ENCODE data around the gene DYNLT1.
A peak's percentile ranks its signal among the peaks of the same experiment; 100 is the strongest.
"Not testable (repeated sequence)": the region's sequence is repeated elsewhere in the genome, so short reads cannot be mapped to it uniquely, and the experiment has no call there.

The DYNLT1 gene

GRCh38 chr6:158635427-158636073 lies 9.0 kb downstream of the DYNLT1 start:
- H3K4me3 ChIP-seq (ENCODE audit: low read depth in 1 of 2, low read length in 2 of 2), result no peak overlapping the region
- peaks cover 34 to 50% of the 10 kb centered on the region in 2 donors for H3K36me3 ChIP-seq (ENCODE audit: control insufficient read depth in 1 of 2, insufficient read depth in 2 of 2, low read length in 2 of 2)
- peaks cover 5 to 13% of the 10 kb centered on the region in 2 donors for H3K4me1 ChIP-seq (ENCODE audit: control insufficient read depth in 1 of 2, insufficient read depth in 2 of 2, low read length in 2 of 2)
- no peaks in the 10 kb centered on the region for H3K9me3 ChIP-seq (ENCODE audit: control insufficient read depth in 1 of 2, low read length in 2 of 2)
- H3K27ac ChIP-seq (ENCODE audit: low read length), result no peak overlapping the region
- no peaks in the 10 kb centered on the region for H3K27me3 ChIP-seq (ENCODE audit: low read depth, low read length)

- Histone ChIP-seq H3K9me3 (ENCODE audit: control insufficient read depth in 1 of 2, low read length in 2 of 2) (no peaks in the 10 kb centered on the region), H3K27me3 (ENCODE audit: low read depth, low read length) (no peaks in the 10 kb centered on the region), H3K4me3 (ENCODE audit: low read depth in 1 of 2, low read length in 2 of 2) (no peak overlapping the region), H3K36me3 (ENCODE audit: control insufficient read depth in 1 of 2, insufficient read depth in 2 of 2, low read length in 2 of 2) (peaks cover 33 to 45% of the 10 kb centered on the region in 2 donors), H3K4me1 (ENCODE audit: control insufficient read depth in 1 of 2, insufficient read depth in 2 of 2, low read length in 2 of 2) (peaks cover 5 to 9% of the 10 kb centered on the region in 2 donors), H3K27ac (ENCODE audit: low read length) (no peak overlapping the region)
Observed at GRCh38 chr6:158634695-158635426, 9.7 kb downstream of the DYNLT1 start.

- Histone ChIP-seq H3K27me3 (ENCODE audit: low read depth, low read length) (no peaks in the 10 kb centered on the region), H3K4me3 (ENCODE audit: low read depth in 1 of 2, low read length in 2 of 2) (no peak overlapping the region), H3K9me3 (ENCODE audit: control insufficient read depth in 1 of 2, low read length in 2 of 2) (no peaks in the 10 kb centered on the region), H3K4me1 (ENCODE audit: control insufficient read depth in 1 of 2, insufficient read depth in 2 of 2, low read length in 2 of 2) (peaks cover 5 to 9% of the 10 kb centered on the region in 2 donors), H3K36me3 (ENCODE audit: control insufficient read depth in 1 of 2, insufficient read depth in 2 of 2, low read length in 2 of 2) (peaks cover 44 to 45% of the 10 kb centered on the region in 2 donors), H3K27ac (ENCODE audit: low read length) (no peak overlapping the region)
Observed at GRCh38 chr6:158633127-158633526, 11.4 kb downstream of the DYNLT1 start.

- H3K4me1 ChIP-seq (ENCODE audit: control insufficient read depth in 1 of 2, insufficient read depth in 2 of 2, low read length in 2 of 2); H3K9me3 ChIP-seq (ENCODE audit: control insufficient read depth in 1 of 2, low read length in 2 of 2); H3K27me3 ChIP-seq (ENCODE audit: low read depth, low read length); H3K4me3 ChIP-seq (ENCODE audit: low read depth in 1 of 2, low read length in 2 of 2): not testable (repeated sequence)
- Histone ChIP-seq H3K27ac (ENCODE audit: low read length) (peak overlapping the region; percentile 86), H3K36me3 (ENCODE audit: control insufficient read depth in 1 of 2, insufficient read depth in 2 of 2, low read length in 2 of 2) (peaks cover 44 to 45% of the 10 kb centered on the region in 2 donors)
Observed at GRCh38 chr6:158632538-158633119, 11.9 kb downstream of the DYNLT1 start.

GRCh38 chr6:158631678-158632537 lies 12.6 kb downstream of the DYNLT1 start:
- Histone ChIP-seq H3K9me3 (ENCODE audit: control insufficient read depth in 1 of 2, low read length in 2 of 2) (no peaks in the 10 kb centered on the region), H3K36me3 (ENCODE audit: control insufficient read depth in 1 of 2, insufficient read depth in 2 of 2, low read length in 2 of 2) (peaks cover 40 to 44% of the 10 kb centered on the region in 2 donors), H3K27ac (ENCODE audit: low read length) (peak overlapping the region; percentile 86), H3K4me1 (ENCODE audit: control insufficient read depth in 1 of 2, insufficient read depth in 2 of 2, low read length in 2 of 2) (peaks cover 5 to 9% of the 10 kb centered on the region in 2 donors), H3K4me3 (ENCODE audit: low read depth in 1 of 2, low read length in 2 of 2) (peak overlapping the region in 1 of 2 donors; percentile 12), H3K27me3 (ENCODE audit: low read depth, low read length) (no peaks in the 10 kb centered on the region)

GRCh38 chr6:158630938-158631616 lies 13.5 kb downstream of the DYNLT1 start:
- Histone ChIP-seq H3K27me3 (ENCODE audit: low read depth, low read length) (no peaks in the 10 kb centered on the region), H3K36me3 (ENCODE audit: control insufficient read depth in 1 of 2, insufficient read depth in 2 of 2, low read length in 2 of 2) (peaks cover 40 to 44% of the 10 kb centered on the region in 2 donors), H3K4me1 (ENCODE audit: control insufficient read depth in 1 of 2, insufficient read depth in 2 of 2, low read length in 2 of 2) (peaks cover 5 to 9% of the 10 kb centered on the region in 2 donors), H3K9me3 (ENCODE audit: control insufficient read depth in 1 of 2, low read length in 2 of 2) (no peaks in the 10 kb centered on the region), H3K4me3 (ENCODE audit: low read depth in 1 of 2, low read length in 2 of 2) (no peak overlapping the region), H3K27ac (ENCODE audit: low read length) (peak overlapping the region; percentile 86)

- Histone ChIP-seq H3K4me3 (ENCODE audit: low read depth in 1 of 2, low read length in 2 of 2) (no peak overlapping the region), H3K36me3 (ENCODE audit: control insufficient read depth in 1 of 2, insufficient read depth in 2 of 2, low read length in 2 of 2) (peaks cover 39 to 51% of the 10 kb centered on the region in 2 donors), H3K27ac (ENCODE audit: low read length) (no peak overlapping the region), H3K27me3 (ENCODE audit: low read depth, low read length) (no peaks in the 10 kb centered on the region), H3K9me3 (ENCODE audit: control insufficient read depth in 1 of 2, low read length in 2 of 2) (no peaks in the 10 kb centered on the region), H3K4me1 (ENCODE audit: control insufficient read depth in 1 of 2, insufficient read depth in 2 of 2, low read length in 2 of 2) (peaks cover 5 to 9% of the 10 kb centered on the region in 2 donors)
Observed at GRCh38 chr6:158629367-158630221, 14.9 kb downstream of the DYNLT1 start.

- H3K9me3 ChIP-seq (ENCODE audit: control insufficient read depth in 1 of 2, low read length in 2 of 2), result no peaks in the 10 kb centered on the region
- no peaks in the 10 kb centered on the region for H3K27me3 ChIP-seq (ENCODE audit: low read depth, low read length)
- H3K4me3 ChIP-seq (ENCODE audit: low read depth in 1 of 2, low read length in 2 of 2), result no peak overlapping the region
- H3K4me1 ChIP-seq (ENCODE audit: control insufficient read depth in 1 of 2, insufficient read depth in 2 of 2, low read length in 2 of 2), result peaks cover 5 to 9% of the 10 kb centered on the region in 2 donors
- peaks cover 34 to 51% of the 10 kb centered on the region in 2 donors for H3K36me3 ChIP-seq (ENCODE audit: control insufficient read depth in 1 of 2, insufficient read depth in 2 of 2, low read length in 2 of 2)
- no peak overlapping the region for H3K27ac ChIP-seq (ENCODE audit: low read length)
Observed at GRCh38 chr6:158628542-158628941, 16.0 kb downstream of the DYNLT1 start.

GRCh38 chr6:158627940-158628211 lies 16.7 kb downstream of the DYNLT1 start:
- Histone ChIP-seq H3K36me3 (ENCODE audit: control insufficient read depth in 1 of 2, insufficient read depth in 2 of 2, low read length in 2 of 2) (peaks cover 27 to 45% of the 10 kb centered on the region in 2 donors), H3K27me3 (ENCODE audit: low read depth, low read length) (no peaks in the 10 kb centered on the region), H3K4me3 (ENCODE audit: low read depth in 1 of 2, low read length in 2 of 2) (no peak overlapping the region), H3K4me1 (ENCODE audit: control insufficient read depth in 1 of 2, insufficient read depth in 2 of 2, low read length in 2 of 2) (peaks cover 5 to 9% of the 10 kb centered on the region in 2 donors), H3K27ac (ENCODE audit: low read length) (no peak overlapping the region), H3K9me3 (ENCODE audit: control insufficient read depth in 1 of 2, low read length in 2 of 2) (no peaks in the 10 kb centered on the region)
